Esophagus muscularis mucosa (tissue), 4 donors: ENCODE results near the gene CAPZB.

Experiments
- EP300 ChIP-seq: sonication (generic); formaldehyde crosslinking; IDR thresholded peaks from one replicate; pipeline ENCODE4 v1.6.1; 2017; ENCODE audit warnings: antibody characterized with exemption
- POLR2AphosphoS5 ChIP-seq, 2 donors: sonication (generic); formaldehyde crosslinking; IDR thresholded peaks; one replicate each; pipeline ENCODE4 v1.6.1; 2017; ENCODE audit warnings: antibody characterized with exemption in 2 of 2
- TF ChIP-seq, protein P1 (sequence below), 3 experiments: fragments of 200-600 bp in 2 of 3; fragments of 450-650 bp in 1 of 3; sonication (generic) in 2 of 3; IDR thresholded peaks; one replicate each; pipeline ENCODE4 v1.5.1; 2017 to 2019; ENCODE audit warnings: antibody characterized with exemption in 3 of 3, mild to moderate bottlenecking in 2 of 3, moderate library complexity in 1 of 3

DNA sequence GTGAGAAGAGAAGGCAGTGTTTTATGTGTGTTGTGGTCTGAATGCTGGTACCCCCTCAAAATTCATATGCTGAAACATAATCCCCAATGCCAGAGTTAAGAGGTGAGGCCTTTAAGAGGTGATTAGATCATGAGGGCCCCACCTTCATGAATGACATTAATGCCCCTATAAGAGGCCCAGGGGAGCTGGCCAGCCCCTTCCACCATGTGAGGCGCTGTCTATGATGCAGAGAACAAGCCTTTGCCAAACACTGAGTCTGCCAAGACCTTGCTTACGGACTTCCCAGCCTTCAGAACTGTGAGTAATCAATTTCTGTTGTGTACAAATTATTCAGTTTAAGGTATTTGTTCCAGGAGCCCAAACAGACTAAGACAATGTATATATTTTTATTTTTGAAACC is 20.2 kb downstream of the CAPZB start:
- TF ChIP-seq POLR2AphosphoS5 (IDR thresholded peaks at IDR 0.05) (no peak), EP300 (no peak)
- TF ChIP-seq, protein P1, sequence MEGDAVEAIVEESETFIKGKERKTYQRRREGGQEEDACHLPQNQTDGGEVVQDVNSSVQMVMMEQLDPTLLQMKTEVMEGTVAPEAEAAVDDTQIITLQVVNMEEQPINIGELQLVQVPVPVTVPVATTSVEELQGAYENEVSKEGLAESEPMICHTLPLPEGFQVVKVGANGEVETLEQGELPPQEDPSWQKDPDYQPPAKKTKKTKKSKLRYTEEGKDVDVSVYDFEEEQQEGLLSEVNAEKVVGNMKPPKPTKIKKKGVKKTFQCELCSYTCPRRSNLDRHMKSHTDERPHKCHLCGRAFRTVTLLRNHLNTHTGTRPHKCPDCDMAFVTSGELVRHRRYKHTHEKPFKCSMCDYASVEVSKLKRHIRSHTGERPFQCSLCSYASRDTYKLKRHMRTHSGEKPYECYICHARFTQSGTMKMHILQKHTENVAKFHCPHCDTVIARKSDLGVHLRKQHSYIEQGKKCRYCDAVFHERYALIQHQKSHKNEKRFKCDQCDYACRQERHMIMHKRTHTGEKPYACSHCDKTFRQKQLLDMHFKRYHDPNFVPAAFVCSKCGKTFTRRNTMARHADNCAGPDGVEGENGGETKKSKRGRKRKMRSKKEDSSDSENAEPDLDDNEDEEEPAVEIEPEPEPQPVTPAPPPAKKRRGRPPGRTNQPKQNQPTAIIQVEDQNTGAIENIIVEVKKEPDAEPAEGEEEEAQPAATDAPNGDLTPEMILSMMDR (IDR thresholded peaks at IDR 0.05), result no peak
